Measurements from ENCODE around the gene WDR74.

The WDR74 gene

DNA sequence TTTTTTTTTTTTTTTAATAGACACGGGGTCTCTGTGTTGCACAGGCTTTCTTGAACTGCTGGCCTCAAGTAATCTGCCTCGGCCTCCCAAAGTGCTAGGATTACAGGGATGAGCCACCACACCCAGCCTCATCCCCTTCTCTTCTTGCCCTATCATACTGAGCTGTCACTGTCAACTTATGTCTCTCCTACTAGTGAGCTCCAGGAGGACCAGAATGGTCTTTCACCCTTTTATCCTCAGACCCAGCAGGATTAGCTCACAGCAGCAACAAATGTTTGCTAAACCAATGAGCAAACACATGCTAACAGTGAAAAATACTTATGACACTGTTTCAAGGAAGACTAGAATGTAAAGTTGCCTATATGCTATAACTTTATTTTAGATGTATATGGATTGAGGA, 27.7 kb downstream of the WDR74 start:
- Histone ChIP-seq H3K4me3 (ENCODE audit: insufficient read depth, low read depth, low read length) (no peak overlapping the region), H3K27ac (ENCODE audit: insufficient read depth, low read depth, low read length, poor library complexity, severe bottlenecking) (no peak overlapping the region), H3K27me3 (ENCODE audit: control insufficient read depth, insufficient read depth, low read length, poor library complexity, severe bottlenecking) (no peaks in the 10 kb centered on the region), H3K36me3 (ENCODE audit: control insufficient read depth, insufficient read depth, low read length) (no peaks in the 10 kb centered on the region), H3K4me1 (ENCODE audit: control insufficient read depth, insufficient read depth, low read length) (peaks cover under 1% of the 10 kb centered on the region), H3K9me3 (ENCODE audit: control insufficient read depth, low read length) (no peaks in the 10 kb centered on the region)
- WGBS, 2 experiments: 85 to 90% methylated on average over 2 of the region's 2 CpGs

- 90 to 94% methylated on average over 1 of the region's 1 CpG for WGBS, 2 experiments
- H3K27ac ChIP-seq (ENCODE audit: insufficient read depth, low read depth, low read length, poor library complexity, severe bottlenecking): no peak overlapping the region
- H3K36me3 ChIP-seq (ENCODE audit: control insufficient read depth, insufficient read depth, low read length): no peaks in the 10 kb centered on the region
- H3K9me3 ChIP-seq (ENCODE audit: control insufficient read depth, low read length): no peaks in the 10 kb centered on the region
- no peaks in the 10 kb centered on the region for H3K27me3 ChIP-seq (ENCODE audit: control insufficient read depth, insufficient read depth, low read length, poor library complexity, severe bottlenecking)
- H3K4me3 ChIP-seq (ENCODE audit: insufficient read depth, low read depth, low read length): no peak overlapping the region
- peaks cover 6% of the 10 kb centered on the region for H3K4me1 ChIP-seq (ENCODE audit: control insufficient read depth, insufficient read depth, low read length)
Measured at GRCh38 chr11:62810748-62811147, 28.6 kb downstream of the WDR74 start.

- Histone ChIP-seq H3K27me3 (ENCODE audit: control insufficient read depth, insufficient read depth, low read length, poor library complexity, severe bottlenecking) (no peaks in the 10 kb centered on the region), H3K36me3 (ENCODE audit: control insufficient read depth, insufficient read depth, low read length) (peaks cover 13% of the 10 kb centered on the region), H3K4me3 (ENCODE audit: insufficient read depth, low read depth, low read length) (no peak overlapping the region), H3K27ac (ENCODE audit: insufficient read depth, low read depth, low read length, poor library complexity, severe bottlenecking) (peak overlapping the region; percentile 61), H3K4me1 (ENCODE audit: control insufficient read depth, insufficient read depth, low read length) (peaks cover 10% of the 10 kb centered on the region), H3K9me3 (ENCODE audit: control insufficient read depth, low read length) (no peaks in the 10 kb centered on the region)
- 86 to 87% methylated on average over 5 of the region's 5 CpGs for WGBS, 2 experiments
Measured at GRCh38 chr11:62806611-62807121, 32.7 kb downstream of the WDR74 start.

- 37 to 38% methylated on average over 12 of the region's 12 CpGs for WGBS, 2 experiments
- peak overlapping the region; percentile 61 for H3K27ac ChIP-seq (ENCODE audit: insufficient read depth, low read depth, low read length, poor library complexity, severe bottlenecking)
Measured at GRCh38 chr11:62805961-62806441, 33.4 kb downstream of the WDR74 start.

GRCh38 chr11:62805076-62805892, 34.1 kb downstream of the WDR74 start, which contains the start of gene NXF1:
Gene NXF1 (minus strand): TSS chr11:62805440. CDS start chr11:62805356, 84 bp downstream.
- WGBS, 2 experiments: 1% methylated on average over 77 of the region's 77 CpGs
- Histone ChIP-seq H3K27me3 (ENCODE audit: control insufficient read depth, insufficient read depth, low read length, poor library complexity, severe bottlenecking) (no peaks in the 10 kb centered on the region), H3K27ac (ENCODE audit: insufficient read depth, low read depth, low read length, poor library complexity, severe bottlenecking) (peak within 1 kb of the TSS; percentile 61)

More at GRCh38 chr11:62805961-62806441, 33.4 kb downstream of the WDR74 start:
- Histone ChIP-seq H3K9me3 (ENCODE audit: control insufficient read depth, low read length) (no peaks in the 10 kb centered on the region), H3K27me3 (ENCODE audit: control insufficient read depth, insufficient read depth, low read length, poor library complexity, severe bottlenecking) (no peaks in the 10 kb centered on the region), H3K4me3 (ENCODE audit: insufficient read depth, low read depth, low read length) (peak overlapping the region; percentile 95), H3K4me1 (ENCODE audit: control insufficient read depth, insufficient read depth, low read length) (peaks cover 10% of the 10 kb centered on the region), H3K36me3 (ENCODE audit: control insufficient read depth, insufficient read depth, low read length) (peaks cover 20% of the 10 kb centered on the region)

DNA sequence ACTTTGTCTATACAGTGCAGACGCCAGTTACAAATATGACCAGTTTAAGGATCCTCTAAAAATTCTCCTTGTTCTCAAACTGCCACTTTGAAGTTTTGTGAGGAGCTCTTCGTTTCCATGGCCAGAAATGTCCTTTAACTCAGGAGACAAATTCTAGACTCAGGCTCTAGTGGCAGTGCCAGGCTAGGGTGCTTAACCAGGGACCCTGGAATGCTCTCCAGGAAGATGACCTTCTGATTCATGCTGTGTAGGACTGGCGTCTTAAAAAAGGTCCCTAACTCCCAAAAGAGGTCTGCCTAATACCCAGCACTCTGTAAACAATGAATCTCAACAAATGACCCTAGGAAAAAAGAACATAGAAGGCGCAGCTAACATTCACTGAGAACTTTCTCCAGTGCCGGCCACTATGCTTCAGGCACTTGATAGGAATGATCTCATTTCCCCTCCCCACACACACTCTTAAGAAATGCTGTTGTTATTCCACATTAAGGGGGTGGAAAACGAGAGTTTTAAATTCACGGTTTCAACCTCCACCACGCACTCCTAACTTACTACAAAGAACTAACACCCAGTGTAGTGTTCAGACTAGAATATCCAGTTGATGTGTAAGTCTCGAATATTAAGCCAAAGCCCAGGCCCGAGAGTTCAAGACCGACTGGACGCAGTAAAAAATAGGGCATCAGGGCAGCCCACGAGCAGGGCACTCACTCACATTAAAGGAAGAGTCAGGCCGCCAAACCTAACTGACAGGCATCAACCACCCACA, 34.9 kb downstream of the WDR74 start:
- Histone ChIP-seq H3K27me3 (ENCODE audit: control insufficient read depth, insufficient read depth, low read length, poor library complexity, severe bottlenecking) (no peaks in the 10 kb centered on the region), H3K36me3 (ENCODE audit: control insufficient read depth, insufficient read depth, low read length) (peaks cover 31% of the 10 kb centered on the region), H3K4me1 (ENCODE audit: control insufficient read depth, insufficient read depth, low read length) (peaks cover 10% of the 10 kb centered on the region), H3K9me3 (ENCODE audit: control insufficient read depth, low read length) (no peaks in the 10 kb centered on the region), H3K4me3 (ENCODE audit: insufficient read depth, low read depth, low read length) (peak overlapping the region; percentile 95), H3K27ac (ENCODE audit: insufficient read depth, low read depth, low read length, poor library complexity, severe bottlenecking) (peak overlapping the region; percentile 45)
- 19 to 20% methylated on average over 14 of the region's 14 CpGs for WGBS, 2 experiments

More at GRCh38 chr11:62805076-62805892, 34.1 kb downstream of the WDR74 start, which contains the start of gene NXF1:
- peak within 1 kb of the TSS; percentile 95 for H3K4me3 ChIP-seq (ENCODE audit: insufficient read depth, low read depth, low read length)
- peaks cover 24% of the 10 kb centered on the region for H3K36me3 ChIP-seq (ENCODE audit: control insufficient read depth, insufficient read depth, low read length)
- peaks cover 10% of the 10 kb centered on the region for H3K4me1 ChIP-seq (ENCODE audit: control insufficient read depth, insufficient read depth, low read length)
- H3K9me3 ChIP-seq (ENCODE audit: control insufficient read depth, low read length): no peaks in the 10 kb centered on the region

DNA sequence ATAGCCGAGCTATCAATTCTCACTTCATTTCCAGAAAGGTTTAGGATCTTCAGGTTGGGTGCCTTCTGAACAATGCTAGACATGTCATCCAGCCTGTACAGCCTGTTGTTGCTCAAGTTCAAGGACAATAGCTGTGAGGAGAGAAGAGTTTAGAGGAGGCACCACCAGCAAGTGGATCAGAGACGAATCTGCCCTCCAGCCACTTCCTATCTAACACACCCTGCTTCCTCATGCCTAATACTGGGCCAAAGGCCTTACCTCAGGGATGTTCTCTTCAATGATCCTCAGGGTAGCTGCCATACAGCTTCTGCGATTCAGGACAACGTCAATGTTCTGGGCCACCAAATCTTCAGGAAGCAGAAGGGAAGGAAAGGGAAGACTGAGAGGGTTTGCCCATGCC, 38.3 kb downstream of the WDR74 start:
- no peak overlapping the region for H3K4me3 ChIP-seq (ENCODE audit: insufficient read depth, low read depth, low read length)
- H3K9me3 ChIP-seq (ENCODE audit: control insufficient read depth, low read length): no peaks in the 10 kb centered on the region
- H3K4me1 ChIP-seq (ENCODE audit: control insufficient read depth, insufficient read depth, low read length): peaks cover 4% of the 10 kb centered on the region
- 94 to 96% methylated on average over 4 of the region's 4 CpGs for WGBS, 2 experiments
- H3K27ac ChIP-seq (ENCODE audit: insufficient read depth, low read depth, low read length, poor library complexity, severe bottlenecking): no peak overlapping the region
- peaks cover 61% of the 10 kb centered on the region for H3K36me3 ChIP-seq (ENCODE audit: control insufficient read depth, insufficient read depth, low read length)
- H3K27me3 ChIP-seq (ENCODE audit: control insufficient read depth, insufficient read depth, low read length, poor library complexity, severe bottlenecking): no peaks in the 10 kb centered on the region

DNA sequence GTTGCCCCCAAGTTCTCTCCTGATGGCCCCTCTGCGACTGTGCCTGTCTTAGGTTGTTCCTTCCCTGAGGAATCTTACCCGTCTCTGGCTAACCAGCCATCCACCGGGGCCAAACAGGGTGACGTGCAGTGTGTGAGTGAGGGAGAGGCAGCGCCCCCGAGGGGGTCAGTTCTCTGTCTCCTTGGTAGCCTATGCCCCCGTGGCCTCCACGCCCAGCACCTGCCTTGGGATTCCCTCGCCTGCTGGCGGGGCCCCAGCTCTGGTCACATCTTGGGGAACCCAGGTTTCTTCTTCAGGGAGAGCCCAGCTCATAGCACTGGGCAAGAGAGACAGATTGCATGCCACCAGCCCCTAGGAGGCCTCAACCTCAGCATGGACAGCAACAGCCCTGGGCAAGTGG, 39.9 kb downstream of the WDR74 start:
- Histone ChIP-seq H3K4me1 (ENCODE audit: control insufficient read depth, insufficient read depth, low read length) (peaks cover 4% of the 10 kb centered on the region), H3K36me3 (ENCODE audit: control insufficient read depth, insufficient read depth, low read length) (peaks cover 71% of the 10 kb centered on the region), H3K27me3 (ENCODE audit: control insufficient read depth, insufficient read depth, low read length, poor library complexity, severe bottlenecking) (no peaks in the 10 kb centered on the region), H3K4me3 (ENCODE audit: insufficient read depth, low read depth, low read length) (no peak overlapping the region), H3K27ac (ENCODE audit: insufficient read depth, low read depth, low read length, poor library complexity, severe bottlenecking) (no peak overlapping the region), H3K9me3 (ENCODE audit: control insufficient read depth, low read length) (no peaks in the 10 kb centered on the region)
- 96 to 98% methylated on average over 10 of the region's 10 CpGs for WGBS, 2 experiments

GRCh38 chr11:62796281-62796680, 43.1 kb downstream of the WDR74 start:
- WGBS, 2 experiments: 92% methylated on average over 7 of the region's 7 CpGs
- no peaks in the 10 kb centered on the region for H3K9me3 ChIP-seq (ENCODE audit: control insufficient read depth, low read length)
- peaks cover 61% of the 10 kb centered on the region for H3K36me3 ChIP-seq (ENCODE audit: control insufficient read depth, insufficient read depth, low read length)
- no peaks in the 10 kb centered on the region for H3K27me3 ChIP-seq (ENCODE audit: control insufficient read depth, insufficient read depth, low read length, poor library complexity, severe bottlenecking)
- H3K4me3 ChIP-seq (ENCODE audit: insufficient read depth, low read depth, low read length): no peak overlapping the region
- H3K4me1 ChIP-seq (ENCODE audit: control insufficient read depth, insufficient read depth, low read length): no peaks in the 10 kb centered on the region
- H3K27ac ChIP-seq (ENCODE audit: insufficient read depth, low read depth, low read length, poor library complexity, severe bottlenecking): no peak overlapping the region
